Heart left ventricle (tissue), 16 donors: ENCODE measurements around the gene GARS1. TPM values are rescaled to one million over a fixed set of nuclear protein-coding genes. Genes with fewer than 3 reads are reported as not detected.
A peak's percentile ranks its signal among the peaks of the same experiment; 100 is the strongest.

ENCODE experiments used
- ATAC-seq, 4 donors: fragments of 200-7000 bp; cut with Tn5 transposase; one replicate each; pipeline ENCODE4 v1.9.1; 2020 to 2022; ENCODE audit warnings: moderate library complexity in 4 of 4, mild to moderate bottlenecking in 3 of 4, moderate number of reproducible peaks in 1 of 4
- DNase-seq, 5 donors: peaks; one replicate each; pipeline ENCODE4 v3.0.0-alpha.2; 2020
- H3K27ac ChIP-seq, 12 donors: fragments of 200-600 bp; sonication (generic) in 4 of 12; one replicate each; pipeline versions ENCODE4 v1.5.0 to v1.8.0; 2016 to 2022; ENCODE audit warnings: mild to moderate bottlenecking in 2 of 12
- H3K27me3 ChIP-seq, 9 donors: fragments of 200-600 bp; sonication (generic) in 2 of 9; one replicate each; pipeline versions ENCODE4 v1.5.1 to v1.8.0; 2016 to 2022; ENCODE audit warnings: mild to moderate bottlenecking in 3 of 9
- H3K36me3 ChIP-seq, 9 donors: fragments of 200-600 bp; sonication (generic) in 2 of 9; one replicate each; pipeline versions ENCODE4 v1.5.0 to v1.8.0; 2018 to 2022; ENCODE audit warnings: mild to moderate bottlenecking in 2 of 9
- H3K4me1 ChIP-seq, 12 donors: fragments of 200-600 bp; sonication (generic) in 4 of 12; one replicate each; pipeline versions ENCODE4 v1.5.0 to v1.8.0; 2016 to 2022; ENCODE audit warnings: mild to moderate bottlenecking in 3 of 12
- H3K4me3 ChIP-seq, 12 donors: fragments of 200-600 bp; sonication (generic) in 4 of 12; one replicate each; pipeline versions ENCODE4 v1.5.0 to v1.8.0; 2017 to 2022; ENCODE audit warnings: mild to moderate bottlenecking in 9 of 12, moderate library complexity in 4 of 12
- H3K9me3 ChIP-seq, 12 donors: fragments of 200-600 bp; sonication (generic) in 4 of 12; one replicate each; pipeline versions ENCODE4 v1.5.0 to v1.8.0; 2016 to 2022; ENCODE audit warnings: mild to moderate bottlenecking in 1 of 12
- CTCF ChIP-seq, 12 donors: fragments of 200-600 bp; sonication (generic) in 4 of 12; IDR thresholded peaks; one replicate each; pipeline versions ENCODE4 v1.5.0 to v1.8.0; 2018 to 2022; ENCODE audit warnings: antibody characterized with exemption in 12 of 12, mild to moderate bottlenecking in 5 of 12
- POLR2A ChIP-seq, 2 donors: fragments of 450-650 bp; IDR thresholded peaks; one replicate each; pipeline ENCODE4 v1.6.1; 2017; ENCODE audit warnings: antibody characterized with exemption in 2 of 2, mild to moderate bottlenecking in 2 of 2, moderate library complexity in 2 of 2
- WGBS, 4 donors: extraction: QIAGEN DNeasy Blood & Tissue Kit in 2 of 4; methylation state at CpG; one replicate each; pipeline versions ENCODE4 v1.1.5 to v1.1.7; 2013 to 2018; 5-methylcytosine and 5-hydroxymethylcytosine counted together
- intact Hi-C, 10 donors: fragments of 100-400 bp; cut with DNase I; formaldehyde crosslinking; loops; one replicate each; pipeline versions ENCODE4 v1.11.1 to v1.14.2; 2022
- polyA plus RNA-seq, 2 donors: library from polyadenylated mRNA; stranded (reverse); fragments of 200-250 nt; gene quantifications; one replicate each; pipeline ENCODE4 v1.2.3, GENCODE V29; 2013
- total RNA-seq, 9 donors: library from RNA; depleted of rRNA in 2 of 9; stranded (reverse); fragments of >200 nt in 2 of 9; fragmentation: NEBNext Ultra II Directional in 3 of 9; extraction: Animal tissue kit (Norgen Biotek cat#: 25700) in 3 of 9; gene quantifications; one replicate each; pipeline versions ENCODE4 v1.1.0 to v1.2.4, GENCODE V29; 2016 to 2023
- donor health status: ischemic (EF 13 %, LVEDD 7.1; RV severe dilation, severe dysfunction).
- donor health status: healthy with polysubstance abuse.
- donor health status: DM: no; HTN: yes; CAD: no.
- donor health status: DM: no; HTN: no; CAD: no.
- donor health status: ischemic (EF 25% LVEDD 6.9; RV normal size, moderate dysfunction).
- donor health status: ischemic (EF 25% LVEDD 5.7; RV mildly dilated, moderate dysfunction).
- donor health status: healthy.
- donor health status: DM: yes; HTN: yes; CAD: no.
- donor health status: ischemic (EF 35%, LVEDD 5.7; RV mildly dilated, moderate dysfunction).
- donor health status: nonischemic (EF 11% LVEDD 7.7; RV severe dilation, severe dysfunction).
- donor health status: DM: yes; HTN: yes; CAD: no.
- donor health status: PGD.
- donor health status: ischemic (EF 29% LVEDD 5.4; RV normal size, mild dysfunction).
- donor health status: nonischemic (EF 23%, LVEDD 6.1; RV moderate dilation, normal function).

GARS1 gene
- total and polyA plus RNA-seq, 11 donors = 32.7 to 96.2 (median 48.5) TPM

- no peak overlapping the region for H3K27ac ChIP-seq
- H3K4me3 ChIP-seq = no peak overlapping the region
- ATAC-seq = no peak
- H3K27me3 ChIP-seq = no peaks in the 10 kb centered on the region
- TF ChIP-seq POLR2A (IDR thresholded peaks at IDR 0.05) = no peak
- TF ChIP-seq CTCF (IDR thresholded peaks at IDR 0.05) = no peak
- intact Hi-C loops = no loop called here
- DNase-seq = no peak
- no peaks in the 10 kb centered on the region for H3K9me3 ChIP-seq
- 67 to 79% (median 68%) methylated on average over 4 of the region's 4 CpGs for WGBS, 4 donors
- H3K4me1 ChIP-seq = no peaks in the 10 kb centered on the region
- H3K36me3 ChIP-seq = no peaks in the 10 kb centered on the region
Measured at GRCh38 chr7:30668102-30668501, 73.4 kb downstream of the GARS1 start.

- WGBS, 4 donors = 3 to 8% (median 5%) methylated on average over 6 of the region's 6 CpGs
- Histone ChIP-seq H3K9me3 (no peaks in the 10 kb centered on the region), H3K27ac (no peak overlapping the region), H3K4me1 (no peaks in the 10 kb centered on the region), H3K36me3 (no peaks in the 10 kb centered on the region), H3K4me3 (no peak overlapping the region), H3K27me3 (peaks cover 0 to 4% (median 0%) of the 10 kb centered on the region in 9 donors)
- intact Hi-C loops = no loop called here
- DNase-seq = peak in 2 of 5 donors; percentile 29 to 46
- ATAC-seq = peak in 3 of 4 donors; percentile 44 to 65 (median 62)
- no peak for TF ChIP-seq CTCF (IDR thresholded peaks at IDR 0.05)
- no peak for TF ChIP-seq POLR2A (IDR thresholded peaks at IDR 0.05)
Measured at GRCh38 chr7:30671793-30672465, 77.3 kb downstream of the GARS1 start.

DNA sequence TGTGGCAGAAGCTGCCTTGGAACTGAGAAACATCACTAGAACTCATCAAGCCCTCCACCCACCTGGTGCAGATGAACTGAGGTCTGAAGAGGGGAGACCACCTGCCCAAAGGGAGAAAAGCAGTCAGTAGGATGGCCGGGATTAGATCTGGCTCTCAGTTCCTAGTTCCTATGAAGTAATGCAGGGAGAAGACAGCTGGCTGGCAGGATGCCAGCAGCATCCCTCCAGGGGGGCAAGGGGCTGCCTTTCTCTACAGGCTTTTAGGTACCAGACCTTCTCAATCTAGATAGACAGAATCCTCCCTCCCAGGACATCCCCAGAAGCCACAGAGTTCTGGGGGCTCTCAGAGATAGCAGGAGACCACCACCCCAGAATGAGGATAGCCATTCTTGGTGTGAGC, 79.7 kb downstream of the GARS1 start:
- WGBS, 4 donors = 22 to 57% (median 30%) methylated on average over 1 of the region's 1 CpG
- Histone ChIP-seq H3K27me3 (peaks cover 0 to 10% (median under 1%) of the 10 kb centered on the region in 9 donors), H3K4me3 (no peak overlapping the region)

GRCh38 chr7:30674876-30675275, 80.2 kb downstream of the GARS1 start:
- intact Hi-C loops = no loop called here
- H3K4me3 ChIP-seq = no peak overlapping the region
- H3K27me3 ChIP-seq = peaks cover 0 to 13% (median 5%) of the 10 kb centered on the region in 9 donors
- H3K27ac ChIP-seq = no peak overlapping the region
- DNase-seq = no peak
- H3K9me3 ChIP-seq = no peaks in the 10 kb centered on the region
- TF ChIP-seq CTCF (IDR thresholded peaks at IDR 0.05) = no peak
- no peak for TF ChIP-seq POLR2A (IDR thresholded peaks at IDR 0.05)
- no peaks in the 10 kb centered on the region for H3K36me3 ChIP-seq
- WGBS, 4 donors = 20 to 48% (median 47%) methylated on average over 2 of the region's 2 CpGs
- peak in 2 of 4 donors; percentile 16 to 48 for ATAC-seq
- H3K4me1 ChIP-seq = no peaks in the 10 kb centered on the region

More for the DNA sequence above, 79.7 kb downstream of the GARS1 start:
- DNase-seq (no peak), ATAC-seq (no peak)
- no peak overlapping the region for H3K27ac ChIP-seq
- intact Hi-C loops = no loop called here
- no peaks in the 10 kb centered on the region for H3K9me3 ChIP-seq
- no peaks in the 10 kb centered on the region for H3K4me1 ChIP-seq
- TF ChIP-seq POLR2A (IDR thresholded peaks at IDR 0.05) = no peak
- TF ChIP-seq CTCF (IDR thresholded peaks at IDR 0.05) = no peak
- no peaks in the 10 kb centered on the region for H3K36me3 ChIP-seq
